Activated naive CD4-positive, alpha-beta T cell treated with anti-CD3 and anti-CD28 coated beads, Interleukin-2, amount 50 U/mL, for 24 hours (primary cell): ENCODE results near the gene DENND6A.
"Not testable (repeated sequence)": the region's sequence is repeated elsewhere in the genome, so short reads cannot be mapped to it uniquely, and the experiment has no call there.

ENCODE experiments used
- H3K27ac Mint-ChIP-seq: one replicate; pipeline ENCODE4 v1.8.0; 2021; ENCODE audit warnings: mild to moderate bottlenecking, mixed read lengths
- H3K27me3 Mint-ChIP-seq: one replicate; pipeline ENCODE4 v1.8.0; 2021; ENCODE audit warnings: mixed read lengths
- H3K36me3 Mint-ChIP-seq: one replicate; pipeline ENCODE4 v1.8.0; 2021; ENCODE audit warnings: mixed read lengths
- H3K4me1 Mint-ChIP-seq: one replicate; pipeline ENCODE4 v1.8.0; 2021; ENCODE audit warnings: mixed read lengths
- H3K4me3 Mint-ChIP-seq: one replicate; pipeline ENCODE4 v1.8.0; 2021; ENCODE audit warnings: mild to moderate bottlenecking, mixed read lengths
- H3K9me3 Mint-ChIP-seq: one replicate; pipeline ENCODE4 v1.8.0; 2021; ENCODE audit warnings: mixed read lengths

Gene DENND6A

GRCh38 chr3:57675530-57675929 is 17.3 kb downstream of the DENND6A start:
- Mint-ChIP-seq H3K36me3 (peaks cover 22% of the 10 kb centered on the region), H3K9me3 (peaks cover 4% of the 10 kb centered on the region), H3K4me3 (no peak overlapping the region), H3K4me1 (peaks cover 72% of the 10 kb centered on the region), H3K27me3 (no peaks in the 10 kb centered on the region), H3K27ac (peak overlapping the region; percentile 41)

DNA sequence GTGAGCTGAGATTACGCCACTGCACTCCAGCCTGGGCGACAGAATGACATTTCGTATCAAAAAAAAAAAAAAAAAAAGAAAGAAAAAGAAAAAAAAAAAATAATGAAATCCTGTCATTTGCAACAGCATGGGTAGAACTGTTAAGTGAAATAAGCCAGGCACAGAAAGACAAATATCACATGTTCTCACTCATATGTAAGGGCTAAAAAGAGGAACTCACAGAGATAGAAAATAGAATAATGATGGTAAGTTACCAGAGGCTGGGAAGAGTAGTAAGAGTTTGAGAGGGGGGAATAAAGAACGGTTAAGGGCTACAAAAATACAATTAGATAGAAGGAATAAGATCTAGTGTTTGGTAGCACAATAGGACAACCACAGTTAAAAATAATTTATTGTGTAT is 19.7 kb downstream of the DENND6A start:
- Mint-ChIP-seq H3K27me3 (no peaks in the 10 kb centered on the region), H3K4me3 (no peak overlapping the region), H3K36me3 (peaks cover 3% of the 10 kb centered on the region), H3K9me3 (no peaks in the 10 kb centered on the region), H3K27ac (no peak overlapping the region), H3K4me1 (peaks cover 54% of the 10 kb centered on the region)

DNA sequence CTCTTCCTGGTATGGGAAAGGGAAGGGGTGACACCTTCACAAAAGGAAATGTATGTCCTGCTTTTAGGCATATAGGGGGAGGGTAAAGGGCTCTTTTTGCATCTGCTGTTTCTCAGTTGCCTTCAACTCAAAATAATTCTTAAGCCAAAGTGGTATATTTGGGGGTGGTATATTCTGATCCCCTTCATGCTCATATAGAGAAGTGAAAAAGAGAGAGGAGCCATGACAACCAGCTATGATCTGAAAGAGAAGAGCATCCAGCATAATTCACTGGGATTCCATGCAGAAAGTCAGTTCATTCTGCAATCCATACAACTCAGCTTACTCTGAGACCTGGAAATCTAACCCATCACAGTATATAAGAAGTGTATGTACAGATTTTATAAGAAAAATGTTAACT is 22.3 kb downstream of the DENND6A start:
- Mint-ChIP-seq H3K9me3 (no peaks in the 10 kb centered on the region), H3K27me3 (no peaks in the 10 kb centered on the region), H3K4me3 (no peak overlapping the region), H3K27ac (peak overlapping the region; percentile 12), H3K4me1 (peaks cover 39% of the 10 kb centered on the region), H3K36me3 (peaks cover 1% of the 10 kb centered on the region)

DNA sequence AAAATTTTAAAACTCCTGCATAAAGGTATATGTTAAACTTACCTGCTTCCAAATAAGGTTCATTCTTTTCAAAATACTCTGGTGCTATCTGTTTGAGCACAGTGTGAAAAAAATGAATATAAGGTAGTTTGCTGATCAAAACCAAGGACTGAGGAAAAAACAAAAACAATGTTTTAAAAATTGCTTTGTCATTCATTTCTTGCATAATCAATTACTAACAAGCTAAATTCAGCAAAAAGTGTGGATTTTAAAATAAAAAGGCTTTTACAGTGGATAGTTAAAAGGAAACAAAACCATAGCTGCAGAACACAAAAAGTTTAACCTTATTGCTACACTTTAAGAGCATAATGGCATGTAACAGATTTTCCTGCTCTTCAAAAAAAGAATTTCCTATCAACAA is 31.5 kb downstream of the DENND6A start:
- H3K4me3 Mint-ChIP-seq, result no peak overlapping the region
- peaks cover 5% of the 10 kb centered on the region for H3K36me3 Mint-ChIP-seq
- H3K27me3 Mint-ChIP-seq, result no peaks in the 10 kb centered on the region
- no peaks in the 10 kb centered on the region for H3K4me1 Mint-ChIP-seq
- H3K27ac Mint-ChIP-seq, result peak overlapping the region; percentile 12
- no peaks in the 10 kb centered on the region for H3K9me3 Mint-ChIP-seq

GRCh38 chr3:57659806-57660439 is 33.0 kb downstream of the DENND6A start:
- Mint-ChIP-seq H3K27me3 (no peaks in the 10 kb centered on the region), H3K27ac (no peak overlapping the region), H3K4me3 (no peak overlapping the region), H3K9me3 (no peaks in the 10 kb centered on the region), H3K4me1 (no peaks in the 10 kb centered on the region), H3K36me3 (peaks cover 8% of the 10 kb centered on the region)

DNA sequence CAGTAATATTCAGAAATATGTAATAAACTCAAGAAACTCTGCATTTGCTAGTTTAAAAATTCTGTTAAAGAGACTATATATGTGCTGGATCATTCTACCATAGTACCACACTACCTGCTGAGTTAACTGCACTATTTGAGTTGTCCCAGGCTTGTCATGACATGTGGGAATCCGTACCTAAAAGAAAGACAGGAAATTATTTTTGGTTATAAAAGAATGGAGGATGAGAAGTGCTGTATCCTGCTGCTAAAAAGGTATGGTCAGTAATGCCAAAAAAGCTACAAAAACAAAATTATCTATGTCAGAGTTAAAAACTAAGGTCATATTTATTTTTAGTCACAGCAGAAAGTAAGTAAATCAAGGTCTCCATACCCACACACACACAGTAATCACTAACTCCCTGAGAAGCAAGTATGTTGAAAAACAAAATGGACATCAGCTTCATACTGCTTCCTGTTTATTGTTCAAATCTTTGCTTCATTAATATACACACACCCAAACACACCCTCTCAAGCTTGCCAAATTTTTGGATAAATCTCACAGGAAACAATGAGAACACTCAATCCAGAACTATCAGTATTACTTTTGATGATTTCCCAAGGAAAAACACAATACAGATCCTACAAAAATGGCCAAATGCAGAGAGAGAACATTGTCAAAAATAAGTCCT is 33.7 kb downstream of the DENND6A start:
- Mint-ChIP-seq H3K9me3 (no peaks in the 10 kb centered on the region), H3K27me3 (no peaks in the 10 kb centered on the region), H3K36me3 (peaks cover 8% of the 10 kb centered on the region), H3K4me3 (no peak overlapping the region), H3K27ac (peak overlapping the region; percentile 84), H3K4me1 (peaks cover 2% of the 10 kb centered on the region)

- H3K4me3 Mint-ChIP-seq, result no peak overlapping the region
- H3K27ac Mint-ChIP-seq, result no peak overlapping the region
- no peaks in the 10 kb centered on the region for H3K27me3 Mint-ChIP-seq
- H3K4me1 Mint-ChIP-seq, result peaks cover 3% of the 10 kb centered on the region
- no peaks in the 10 kb centered on the region for H3K9me3 Mint-ChIP-seq
- H3K36me3 Mint-ChIP-seq, result peaks cover 6% of the 10 kb centered on the region
These were observed 34.3 kb downstream of the DENND6A start for GRCh38 chr3:57658536-57658935.

DNA sequence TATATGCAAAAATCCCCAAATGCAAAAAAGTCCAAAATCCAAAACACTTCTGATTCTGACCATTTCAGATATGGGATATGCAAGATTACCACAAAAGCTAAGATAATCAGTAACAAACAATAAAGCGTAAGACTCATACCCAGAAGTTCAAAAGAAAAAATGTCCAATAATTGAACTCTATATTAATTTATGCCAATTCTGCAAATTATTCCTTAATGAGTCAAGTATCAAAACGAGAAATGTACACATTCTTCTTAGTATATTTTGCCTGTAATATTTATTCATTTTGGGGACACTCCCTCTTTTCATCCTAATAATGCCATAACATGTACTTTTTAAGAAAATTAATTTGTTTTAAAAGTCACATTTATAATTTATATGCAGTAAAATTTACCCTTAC is 37.1 kb downstream of the DENND6A start:
- H3K4me3 Mint-ChIP-seq, result no peak overlapping the region
- H3K9me3 Mint-ChIP-seq, result no peaks in the 10 kb centered on the region
- H3K27me3 Mint-ChIP-seq, result no peaks in the 10 kb centered on the region
- peaks cover 14% of the 10 kb centered on the region for H3K36me3 Mint-ChIP-seq
- H3K4me1 Mint-ChIP-seq, result peaks cover 12% of the 10 kb centered on the region
- H3K27ac Mint-ChIP-seq, result no peak overlapping the region

- Mint-ChIP-seq H3K27me3 (no peaks in the 10 kb centered on the region), H3K36me3 (peaks cover 20% of the 10 kb centered on the region), H3K27ac (no peak overlapping the region), H3K4me1 (peaks cover 12% of the 10 kb centered on the region), H3K4me3 (no peak overlapping the region), H3K9me3 (no peaks in the 10 kb centered on the region)
These were observed 38.6 kb downstream of the DENND6A start for GRCh38 chr3:57654267-57654666.

DNA sequence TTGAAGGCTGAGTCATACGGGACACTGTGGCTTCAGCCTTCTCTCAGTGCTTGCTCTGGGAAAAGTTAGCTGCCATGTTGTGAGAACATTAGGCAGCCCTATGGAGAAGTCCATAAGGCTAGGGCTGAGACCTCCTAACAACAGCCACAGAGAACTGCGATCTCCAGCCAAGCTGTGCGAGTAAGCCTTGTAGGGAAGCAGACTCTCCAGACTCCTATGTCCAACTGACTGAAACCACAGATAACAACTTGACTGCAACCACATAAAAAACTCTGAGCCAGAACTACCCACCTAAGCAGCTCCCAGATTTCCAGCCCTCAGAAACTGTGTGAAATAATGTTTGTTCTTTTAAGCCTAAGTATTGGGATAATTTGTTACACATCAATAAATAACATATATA is 40.7 kb downstream of the DENND6A start:
- Mint-ChIP-seq H3K27ac (no peak overlapping the region), H3K9me3 (peaks cover 5% of the 10 kb centered on the region), H3K27me3 (no peaks in the 10 kb centered on the region), H3K4me3 (no peak overlapping the region), H3K36me3 (peaks cover 32% of the 10 kb centered on the region), H3K4me1 (peaks cover 28% of the 10 kb centered on the region)

DNA sequence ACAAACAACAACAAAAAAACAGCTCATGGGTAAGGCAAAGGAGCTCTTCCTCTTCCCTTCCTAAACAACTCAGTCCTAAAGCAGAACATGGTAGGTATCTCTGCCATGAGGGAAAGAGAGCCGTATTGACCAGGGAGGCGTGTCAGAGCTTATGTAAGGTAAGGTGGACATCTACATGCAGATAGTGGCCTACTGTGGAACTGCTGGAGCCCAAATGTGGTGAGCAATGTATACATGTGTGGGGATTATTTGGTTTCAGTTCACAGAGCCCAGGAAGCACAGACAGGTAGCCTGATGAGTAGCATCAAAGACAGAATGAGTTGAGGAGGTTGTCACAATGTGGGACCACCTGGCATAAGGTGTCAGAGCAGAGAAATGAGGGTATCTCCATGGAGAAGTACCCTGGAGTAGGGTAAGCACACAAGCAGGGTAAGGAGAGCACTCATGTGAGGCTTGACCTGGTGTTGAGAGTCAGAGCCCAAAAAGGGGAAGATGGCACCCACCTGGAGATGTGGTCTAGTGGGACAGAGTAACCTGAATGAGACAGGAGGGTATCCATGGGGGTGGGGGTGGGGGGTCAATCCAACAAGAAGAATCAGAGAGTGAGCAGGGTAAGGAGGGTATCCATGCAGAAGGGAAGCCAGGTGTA is 45.5 kb downstream of the DENND6A start:
- Mint-ChIP-seq H3K27me3 (no peaks in the 10 kb centered on the region), H3K4me3 (no peak overlapping the region), H3K36me3 (peaks cover 35% of the 10 kb centered on the region), H3K9me3 (peaks cover 5% of the 10 kb centered on the region), H3K27ac (peak overlapping the region; percentile 64), H3K4me1 (peaks cover 24% of the 10 kb centered on the region)

GRCh38 chr3:57646723-57647122 is 46.2 kb downstream of the DENND6A start:
- H3K27ac Mint-ChIP-seq, result no peak overlapping the region
- peaks cover 39% of the 10 kb centered on the region for H3K36me3 Mint-ChIP-seq
- no peaks in the 10 kb centered on the region for H3K27me3 Mint-ChIP-seq
- H3K4me3 Mint-ChIP-seq, result no peak overlapping the region
- H3K4me1 Mint-ChIP-seq, result peaks cover 24% of the 10 kb centered on the region
- peaks cover 5% of the 10 kb centered on the region for H3K9me3 Mint-ChIP-seq

DNA sequence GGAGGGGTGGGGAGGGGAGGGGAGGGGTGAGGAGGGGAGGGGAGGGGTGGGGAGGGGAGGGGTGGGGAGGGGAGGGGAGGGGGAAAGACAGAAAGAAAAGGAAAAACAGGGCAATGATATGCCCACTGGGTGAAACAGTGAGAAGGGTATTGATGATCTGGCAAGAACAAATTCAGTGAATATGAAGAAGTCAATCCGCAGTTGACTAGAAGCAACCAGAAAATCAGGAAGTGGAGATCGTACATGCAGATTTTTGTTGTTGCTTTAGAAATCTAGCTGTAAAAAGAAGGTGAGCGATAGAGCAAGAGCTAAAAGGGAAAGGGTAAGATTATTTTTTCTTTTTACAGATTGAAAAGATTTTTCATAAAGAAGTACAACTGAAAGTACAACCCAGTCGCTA is 48.1 kb downstream of the DENND6A start:
- Mint-ChIP-seq H3K36me3 (peaks cover 34% of the 10 kb centered on the region), H3K9me3 (peaks cover 5% of the 10 kb centered on the region), H3K27me3 (no peaks in the 10 kb centered on the region), H3K4me1 (peaks cover 20% of the 10 kb centered on the region), H3K27ac (no peak overlapping the region), H3K4me3 (no peak overlapping the region)

- H3K4me1 Mint-ChIP-seq, result peaks cover 4% of the 10 kb centered on the region
- no peak overlapping the region for H3K27ac Mint-ChIP-seq
- H3K36me3 Mint-ChIP-seq, result peaks cover 21% of the 10 kb centered on the region
- H3K27me3 Mint-ChIP-seq, result no peaks in the 10 kb centered on the region
- H3K9me3 Mint-ChIP-seq, result no peaks in the 10 kb centered on the region
- H3K4me3 Mint-ChIP-seq, result no peak overlapping the region
These were observed 55.5 kb downstream of the DENND6A start for GRCh38 chr3:57637391-57637790.

GRCh38 chr3:57634259-57634658 is 58.6 kb downstream of the DENND6A start:
- not testable (repeated sequence) for H3K27ac Mint-ChIP-seq, H3K9me3 Mint-ChIP-seq, H3K27me3 Mint-ChIP-seq, H3K4me3 Mint-ChIP-seq, H3K4me1 Mint-ChIP-seq
- peaks cover 13% of the 10 kb centered on the region for H3K36me3 Mint-ChIP-seq

DNA sequence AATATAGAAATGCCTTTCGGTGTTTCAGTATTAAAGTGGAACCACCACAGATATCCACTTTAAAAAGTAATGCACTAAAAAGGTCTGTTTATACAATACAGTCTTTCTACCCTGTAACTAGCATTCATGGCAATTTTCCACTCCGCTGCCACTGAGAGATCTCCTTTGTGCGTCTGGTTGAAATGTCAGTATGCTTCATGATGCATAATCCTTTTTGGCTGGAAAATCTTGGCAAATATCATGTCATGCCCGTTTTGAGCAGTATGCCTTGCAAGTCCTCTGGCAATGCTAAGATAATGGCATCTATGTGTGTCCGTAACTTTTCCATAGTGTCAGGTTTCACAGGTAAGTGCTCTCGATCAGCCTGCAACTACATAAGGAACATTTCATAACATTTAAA is 64.9 kb downstream of the DENND6A start:
- no peaks in the 10 kb centered on the region for H3K27me3 Mint-ChIP-seq
- no peak overlapping the region for H3K4me3 Mint-ChIP-seq
- peaks cover 17% of the 10 kb centered on the region for H3K36me3 Mint-ChIP-seq
- H3K27ac Mint-ChIP-seq, result no peak overlapping the region
- no peaks in the 10 kb centered on the region for H3K9me3 Mint-ChIP-seq
- H3K4me1 Mint-ChIP-seq, result no peaks in the 10 kb centered on the region
